ENCODE measurements around the gene B3GALT5. TPM values are rescaled to one million over a fixed set of nuclear protein-coding genes. Genes with fewer than 3 reads are reported as not detected.

The B3GALT5 gene
- polyA plus RNA-seq, 1 donor (not counting 4 experiments of a cell fraction or from before 2014, with no cell fraction given): not detected

DNA sequence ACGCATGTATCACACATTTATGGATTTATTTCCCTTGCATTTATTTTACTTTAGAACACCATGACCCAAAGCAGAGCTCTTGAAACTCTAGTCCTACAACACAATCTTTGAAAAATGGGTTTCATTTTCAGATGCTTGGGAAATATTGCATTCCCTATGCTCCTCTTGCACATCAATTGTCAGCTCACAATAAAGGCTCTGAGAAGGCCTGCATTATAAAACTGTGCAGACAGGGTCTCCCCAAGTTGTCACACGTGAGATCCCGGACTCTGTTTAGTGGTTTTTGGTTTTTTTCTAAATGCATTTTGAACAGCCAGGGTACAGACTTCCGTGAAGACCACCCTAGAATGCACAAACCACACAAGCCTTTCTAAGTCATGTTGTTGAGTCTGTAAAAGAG lies 9.9 kb upstream of the B3GALT5 start:
- Histone ChIP-seq H3K27ac (ENCODE audit: control insufficient read depth, insufficient read depth, low read length) (no peak overlapping the region), H3K4me3 (ENCODE audit: control insufficient read depth in 2 of 3, extremely low read depth in 1 of 3, insufficient read depth in 2 of 3, low read depth in 1 of 3, low read length in 3 of 3) (no peak overlapping the region), H3K36me3 (ENCODE audit: control insufficient read depth in 2 of 2, extremely low read depth in 1 of 2, insufficient read depth in 2 of 2, low read length in 2 of 2) (no peaks in the 10 kb centered on the region), H2AFZ (ENCODE audit: control insufficient read depth, low read length) (no peak overlapping the region), H3K4me1 (ENCODE audit: control insufficient read depth, extremely low read depth, insufficient read depth, low read length) (no peaks in the 10 kb centered on the region), H3K4me2 (ENCODE audit: control insufficient read depth, extremely low read depth, insufficient read depth, low read depth, low read length) (no peak overlapping the region), H3K27me3 (ENCODE audit: control insufficient read depth, extremely low read depth, insufficient read depth, low read length) (no peaks in the 10 kb centered on the region), H3K9ac (ENCODE audit: control insufficient read depth, extremely low read depth, insufficient read depth, low read length) (no peak overlapping the region), H4K20me1 (ENCODE audit: control insufficient read depth, extremely low read depth, insufficient read depth, low read length) (no peaks in the 10 kb centered on the region), H3K9me3 (ENCODE audit: control insufficient read depth, low read depth, low read length) (no peaks in the 10 kb centered on the region), H3K9me1 (ENCODE audit: control insufficient read depth, extremely low read depth, insufficient read depth, low read length) (no peaks in the 10 kb centered on the region), H3K79me2 (ENCODE audit: control insufficient read depth, insufficient read depth, low read length) (no peaks in the 10 kb centered on the region)
- no peak for DNase-seq (ENCODE audit: low read depth, low spot score)
- FAIRE-seq: no peak
- TF ChIP-seq EZH2 (IDR thresholded peaks at IDR 0.05; ENCODE audit: low read length): no peak
- TF ChIP-seq, protein P1, sequence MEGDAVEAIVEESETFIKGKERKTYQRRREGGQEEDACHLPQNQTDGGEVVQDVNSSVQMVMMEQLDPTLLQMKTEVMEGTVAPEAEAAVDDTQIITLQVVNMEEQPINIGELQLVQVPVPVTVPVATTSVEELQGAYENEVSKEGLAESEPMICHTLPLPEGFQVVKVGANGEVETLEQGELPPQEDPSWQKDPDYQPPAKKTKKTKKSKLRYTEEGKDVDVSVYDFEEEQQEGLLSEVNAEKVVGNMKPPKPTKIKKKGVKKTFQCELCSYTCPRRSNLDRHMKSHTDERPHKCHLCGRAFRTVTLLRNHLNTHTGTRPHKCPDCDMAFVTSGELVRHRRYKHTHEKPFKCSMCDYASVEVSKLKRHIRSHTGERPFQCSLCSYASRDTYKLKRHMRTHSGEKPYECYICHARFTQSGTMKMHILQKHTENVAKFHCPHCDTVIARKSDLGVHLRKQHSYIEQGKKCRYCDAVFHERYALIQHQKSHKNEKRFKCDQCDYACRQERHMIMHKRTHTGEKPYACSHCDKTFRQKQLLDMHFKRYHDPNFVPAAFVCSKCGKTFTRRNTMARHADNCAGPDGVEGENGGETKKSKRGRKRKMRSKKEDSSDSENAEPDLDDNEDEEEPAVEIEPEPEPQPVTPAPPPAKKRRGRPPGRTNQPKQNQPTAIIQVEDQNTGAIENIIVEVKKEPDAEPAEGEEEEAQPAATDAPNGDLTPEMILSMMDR (optimal IDR thresholded peaks at IDR 0.05 in 1 of 3, IDR thresholded peaks at IDR 0.05 in 1 of 3, conservative IDR thresholded peaks at IDR 0.05 in 1 of 3; ENCODE audit: extremely low read depth in 1 of 3, insufficient read depth in 2 of 3, low read length in 3 of 3): no peak
- dilution Hi-C loops (cut with MboI; ENCODE audit: extremely low pct_ligation_motif_present, low sequenced_read_pairs): no loop called here

DNA sequence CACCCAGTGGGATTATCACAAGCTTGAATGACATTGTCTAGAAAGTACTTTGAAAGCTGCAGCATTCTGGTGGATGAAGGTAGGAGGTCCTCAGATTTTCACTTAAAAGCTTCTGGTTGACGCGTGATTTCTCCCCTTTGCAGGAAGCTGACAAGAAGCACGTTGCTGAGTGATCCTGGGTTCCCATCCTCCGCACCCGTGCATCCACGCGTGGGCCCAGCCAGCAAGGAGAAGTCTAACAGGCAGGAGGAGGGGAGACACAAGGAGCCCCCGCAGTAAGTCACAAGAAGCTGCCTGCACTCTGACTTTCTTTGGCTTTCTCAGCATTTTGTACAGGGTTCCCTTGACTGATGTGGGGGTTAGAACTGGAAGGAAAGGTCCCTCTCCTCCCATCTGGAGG lies 7.8 kb upstream of the B3GALT5 start:
- TF ChIP-seq, protein P1 (optimal IDR thresholded peaks at IDR 0.05 in 1 of 3, IDR thresholded peaks at IDR 0.05 in 1 of 3, conservative IDR thresholded peaks at IDR 0.05 in 1 of 3; ENCODE audit: extremely low read depth in 1 of 3, insufficient read depth in 2 of 3, low read length in 3 of 3): no peak
- TF ChIP-seq EZH2 (IDR thresholded peaks at IDR 0.05; ENCODE audit: low read length): no peak
- Histone ChIP-seq H4K20me1 (ENCODE audit: control insufficient read depth, extremely low read depth, insufficient read depth, low read length) (no peaks in the 10 kb centered on the region), H3K79me2 (ENCODE audit: control insufficient read depth, insufficient read depth, low read length) (no peaks in the 10 kb centered on the region), H3K4me2 (ENCODE audit: control insufficient read depth, extremely low read depth, insufficient read depth, low read depth, low read length) (no peak overlapping the region), H3K27me3 (ENCODE audit: control insufficient read depth, extremely low read depth, insufficient read depth, low read length) (no peaks in the 10 kb centered on the region), H3K36me3 (ENCODE audit: control insufficient read depth in 2 of 2, extremely low read depth in 1 of 2, insufficient read depth in 2 of 2, low read length in 2 of 2) (no peaks in the 10 kb centered on the region), H3K4me3 (ENCODE audit: control insufficient read depth in 2 of 3, extremely low read depth in 1 of 3, insufficient read depth in 2 of 3, low read depth in 1 of 3, low read length in 3 of 3) (no peak overlapping the region), H3K9me3 (ENCODE audit: control insufficient read depth, low read depth, low read length) (no peaks in the 10 kb centered on the region), H3K4me1 (ENCODE audit: control insufficient read depth, extremely low read depth, insufficient read depth, low read length) (no peaks in the 10 kb centered on the region), H3K9ac (ENCODE audit: control insufficient read depth, extremely low read depth, insufficient read depth, low read length) (no peak overlapping the region), H3K9me1 (ENCODE audit: control insufficient read depth, extremely low read depth, insufficient read depth, low read length) (no peaks in the 10 kb centered on the region), H2AFZ (ENCODE audit: control insufficient read depth, low read length) (no peak overlapping the region), H3K27ac (ENCODE audit: control insufficient read depth, insufficient read depth, low read length) (no peak overlapping the region)
- FAIRE-seq: no peak
- no peak for DNase-seq (ENCODE audit: low read depth, low spot score)
- dilution Hi-C loops (cut with MboI; ENCODE audit: extremely low pct_ligation_motif_present, low sequenced_read_pairs): no loop called here
